Jurkat, Clone E6-1 (cell line): Measurements from ENCODE around the gene ABCA13. TPM values are rescaled to one million over a fixed set of nuclear protein-coding genes. Genes with fewer than 3 reads are reported as not detected.
A peak's percentile ranks its signal among the peaks of the same experiment; 100 is the strongest.
"Not testable (repeated sequence)": the region's sequence is repeated elsewhere in the genome, so short reads cannot be mapped to it uniquely, and the experiment has no call there.

Source experiments
- DNase-seq: peaks from one replicate; pipeline ENCODE4 v3.0.0-alpha.2; 2011; ENCODE audit warnings: low read depth, low spot score
- H3K4me3 ChIP-seq: 2 replicates; pipeline ENCODE4 v1.5.1; 2011; ENCODE audit warnings: mild to moderate bottlenecking, low read length, control low read depth, moderate library complexity
- polyA plus RNA-seq: library from polyadenylated mRNA; unstranded; fragments of >200 nt; gene quantifications from one replicate; pipeline ENCODE4 v1.2.1, GENCODE V29; 2012; ENCODE audit warnings: missing spikeins; ENCODE audit not compliant: insufficient read length, insufficient read depth

The ABCA13 gene, protein sequence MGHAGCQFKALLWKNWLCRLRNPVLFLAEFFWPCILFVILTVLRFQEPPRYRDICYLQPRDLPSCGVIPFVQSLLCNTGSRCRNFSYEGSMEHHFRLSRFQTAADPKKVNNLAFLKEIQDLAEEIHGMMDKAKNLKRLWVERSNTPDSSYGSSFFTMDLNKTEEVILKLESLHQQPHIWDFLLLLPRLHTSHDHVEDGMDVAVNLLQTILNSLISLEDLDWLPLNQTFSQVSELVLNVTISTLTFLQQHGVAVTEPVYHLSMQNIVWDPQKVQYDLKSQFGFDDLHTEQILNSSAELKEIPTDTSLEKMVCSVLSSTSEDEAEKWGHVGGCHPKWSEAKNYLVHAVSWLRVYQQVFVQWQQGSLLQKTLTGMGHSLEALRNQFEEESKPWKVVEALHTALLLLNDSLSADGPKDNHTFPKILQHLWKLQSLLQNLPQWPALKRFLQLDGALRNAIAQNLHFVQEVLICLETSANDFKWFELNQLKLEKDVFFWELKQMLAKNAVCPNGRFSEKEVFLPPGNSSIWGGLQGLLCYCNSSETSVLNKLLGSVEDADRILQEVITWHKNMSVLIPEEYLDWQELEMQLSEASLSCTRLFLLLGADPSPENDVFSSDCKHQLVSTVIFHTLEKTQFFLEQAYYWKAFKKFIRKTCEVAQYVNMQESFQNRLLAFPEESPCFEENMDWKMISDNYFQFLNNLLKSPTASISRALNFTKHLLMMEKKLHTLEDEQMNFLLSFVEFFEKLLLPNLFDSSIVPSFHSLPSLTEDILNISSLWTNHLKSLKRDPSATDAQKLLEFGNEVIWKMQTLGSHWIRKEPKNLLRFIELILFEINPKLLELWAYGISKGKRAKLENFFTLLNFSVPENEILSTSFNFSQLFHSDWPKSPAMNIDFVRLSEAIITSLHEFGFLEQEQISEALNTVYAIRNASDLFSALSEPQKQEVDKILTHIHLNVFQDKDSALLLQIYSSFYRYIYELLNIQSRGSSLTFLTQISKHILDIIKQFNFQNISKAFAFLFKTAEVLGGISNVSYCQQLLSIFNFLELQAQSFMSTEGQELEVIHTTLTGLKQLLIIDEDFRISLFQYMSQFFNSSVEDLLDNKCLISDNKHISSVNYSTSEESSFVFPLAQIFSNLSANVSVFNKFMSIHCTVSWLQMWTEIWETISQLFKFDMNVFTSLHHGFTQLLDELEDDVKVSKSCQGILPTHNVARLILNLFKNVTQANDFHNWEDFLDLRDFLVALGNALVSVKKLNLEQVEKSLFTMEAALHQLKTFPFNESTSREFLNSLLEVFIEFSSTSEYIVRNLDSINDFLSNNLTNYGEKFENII (N-terminal part only)
- polyA plus RNA-seq = not detected

DNA sequence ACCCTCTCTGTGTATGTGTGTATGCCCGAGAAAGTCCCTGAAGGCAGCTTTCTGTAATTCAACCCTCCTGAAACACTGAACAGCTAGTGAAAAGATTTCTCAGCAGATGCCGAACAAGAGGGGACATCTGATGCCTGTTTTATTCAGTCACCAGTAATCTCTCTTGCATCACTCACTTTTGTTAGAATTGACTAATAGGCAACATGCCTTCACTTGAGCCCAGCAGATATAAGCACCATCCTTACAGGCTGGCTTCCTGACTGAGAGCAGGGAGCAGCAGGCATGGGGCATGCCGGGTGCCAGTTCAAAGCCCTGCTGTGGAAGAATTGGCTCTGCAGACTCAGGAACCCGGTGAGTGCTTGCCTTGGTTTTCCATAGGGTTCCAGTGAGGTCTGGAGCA is at the start of gene ABCA13:
ABCA13 (plus strand) TSS at position 257 of the 400 bp plus-strand sequence; CDS start at position 283, 26 bp downstream.
- H3K4me3 ChIP-seq = no peak within 1 kb of the TSS
- no peak for DNase-seq

DNA sequence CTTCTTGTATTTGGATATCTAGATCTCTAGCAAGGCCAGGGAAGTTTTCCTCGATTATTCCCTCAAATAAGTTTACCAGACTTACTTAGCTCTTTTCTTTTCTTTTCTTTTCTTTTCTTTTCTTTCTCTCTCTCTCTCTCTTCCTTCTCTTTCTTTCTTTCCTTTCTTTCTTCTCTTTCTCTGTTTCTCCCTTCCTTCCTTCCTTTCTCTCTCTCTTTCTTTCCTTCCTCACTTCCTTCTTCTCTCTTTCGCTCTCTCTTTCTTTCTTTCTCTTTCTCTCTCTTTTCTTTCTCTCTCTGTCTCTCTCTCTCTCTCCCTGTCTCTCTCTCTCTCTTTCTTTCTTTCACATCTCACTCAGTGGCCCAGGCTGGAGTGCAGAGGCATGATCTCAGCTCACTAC is 45.2 kb upstream of the ABCA13 start:
- no peak overlapping the region for H3K4me3 ChIP-seq
- no peak for DNase-seq

DNA sequence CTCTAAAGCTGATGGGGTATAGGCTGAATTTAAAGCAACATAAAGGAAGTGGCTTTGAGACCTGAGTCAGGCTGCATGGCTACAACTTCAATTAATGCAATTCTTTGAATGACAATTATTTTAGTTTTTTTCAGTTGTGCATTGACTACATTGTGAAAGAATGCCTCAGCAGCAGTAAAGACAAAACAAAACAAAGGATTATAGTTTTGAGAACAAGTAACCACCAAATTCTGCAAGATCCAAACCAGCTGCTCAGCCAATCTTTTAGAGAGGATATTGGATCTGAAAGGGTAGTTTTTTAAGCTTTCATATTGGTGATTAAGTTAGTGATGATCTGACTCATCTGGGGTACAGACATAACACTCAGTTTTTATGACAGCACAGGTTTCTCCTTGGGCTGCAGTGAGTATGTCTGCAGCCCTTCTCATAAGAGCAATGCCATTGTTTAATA is 40.6 kb upstream of the ABCA13 start:
- no peak overlapping the region for H3K4me3 ChIP-seq
- no peak for DNase-seq

DNA sequence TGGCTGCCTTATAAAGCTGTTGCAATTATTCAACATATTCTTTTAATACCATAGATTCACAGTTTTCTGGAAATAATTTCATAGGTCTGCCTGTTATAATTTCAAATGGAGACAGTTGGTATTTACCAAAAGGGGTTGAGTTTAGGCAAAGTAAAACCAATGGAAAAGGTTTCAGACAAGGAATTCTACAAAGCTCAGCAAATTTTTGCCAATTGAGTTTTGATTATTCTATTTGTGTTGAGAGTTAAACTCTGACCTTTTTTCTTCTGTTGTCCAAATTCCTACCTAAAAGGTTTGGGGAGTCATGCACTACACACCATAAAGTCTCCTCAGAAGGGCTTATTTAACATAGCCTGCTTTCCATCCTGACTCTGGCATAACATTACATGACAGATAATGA is 38.5 kb upstream of the ABCA13 start:
- no peak for DNase-seq
- H3K4me3 ChIP-seq = no peak overlapping the region

DNA sequence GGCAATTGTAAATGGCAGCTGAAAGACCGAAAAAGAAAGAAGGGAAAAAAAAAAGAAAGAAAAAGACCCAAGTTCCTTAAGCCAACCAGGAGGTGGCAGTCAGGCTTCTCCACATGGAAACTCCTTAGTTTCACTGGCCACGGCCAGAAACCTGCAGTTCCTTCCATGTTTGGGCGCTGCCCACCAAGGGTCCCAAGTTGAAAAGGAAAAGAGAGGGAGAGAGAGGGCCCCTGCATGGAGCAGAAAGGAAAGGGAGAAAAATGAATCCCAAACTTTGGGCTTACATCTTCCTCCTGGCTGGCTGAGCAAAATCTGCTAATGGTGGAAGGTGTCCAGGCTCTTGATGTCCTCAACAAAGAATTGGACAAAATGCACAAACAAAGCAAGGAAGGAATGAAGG is 31.8 kb upstream of the ABCA13 start:
- H3K4me3 ChIP-seq = no peak overlapping the region
- DNase-seq = no peak

DNA sequence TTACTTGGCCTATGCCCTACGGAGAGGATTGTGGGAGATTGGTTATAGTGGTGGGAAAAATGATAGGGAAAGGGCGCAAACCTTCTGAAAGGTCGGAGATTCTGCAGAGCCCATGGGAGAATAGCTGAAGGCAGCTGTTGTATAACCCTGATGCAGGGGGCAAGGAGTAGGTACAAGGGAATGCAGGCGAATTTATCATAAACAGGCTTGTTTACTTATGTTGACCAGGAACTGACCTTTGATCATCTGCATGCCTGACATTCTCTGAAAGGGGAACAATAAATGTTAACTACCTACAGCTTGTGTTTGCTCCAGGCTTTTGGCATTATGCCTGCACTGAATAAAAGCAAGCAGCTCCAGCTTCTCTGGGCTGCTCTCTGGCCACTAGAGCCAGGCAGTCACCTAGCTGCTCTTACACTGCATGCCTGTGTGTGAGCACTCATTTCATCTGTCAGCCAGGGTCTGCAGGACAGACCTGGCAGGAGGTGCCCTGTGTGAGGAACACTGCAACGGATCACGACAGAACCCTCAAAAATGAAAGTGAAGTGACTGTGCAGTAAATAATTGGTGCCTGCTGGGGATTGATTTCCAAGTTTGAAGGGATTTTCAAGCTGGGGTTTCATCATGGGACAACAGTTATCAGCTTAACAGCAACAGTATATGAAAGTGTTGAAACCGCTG is 31.1 kb upstream of the ABCA13 start:
- DNase-seq = no peak
- no peak overlapping the region for H3K4me3 ChIP-seq

DNA sequence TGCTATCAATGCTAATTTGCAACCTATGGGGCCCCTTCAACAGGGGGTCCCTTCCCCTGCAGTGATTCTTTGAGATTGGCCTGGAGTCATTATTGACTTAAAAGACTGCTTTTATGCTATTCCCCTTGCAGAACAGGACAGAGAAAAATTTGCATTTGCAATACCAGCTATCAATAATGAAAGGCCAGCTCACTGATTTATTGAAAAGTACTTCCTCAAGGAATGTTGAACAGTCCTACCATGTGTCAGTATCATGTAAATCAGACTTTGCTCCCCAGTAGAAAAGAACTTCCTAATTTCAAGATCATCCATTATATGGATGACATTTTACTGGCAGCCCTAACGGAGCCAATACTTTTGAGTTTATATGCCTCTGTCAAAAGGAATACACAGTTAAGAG is 29.7 kb upstream of the ABCA13 start:
- no peak overlapping the region for H3K4me3 ChIP-seq
- DNase-seq = no peak

DNA sequence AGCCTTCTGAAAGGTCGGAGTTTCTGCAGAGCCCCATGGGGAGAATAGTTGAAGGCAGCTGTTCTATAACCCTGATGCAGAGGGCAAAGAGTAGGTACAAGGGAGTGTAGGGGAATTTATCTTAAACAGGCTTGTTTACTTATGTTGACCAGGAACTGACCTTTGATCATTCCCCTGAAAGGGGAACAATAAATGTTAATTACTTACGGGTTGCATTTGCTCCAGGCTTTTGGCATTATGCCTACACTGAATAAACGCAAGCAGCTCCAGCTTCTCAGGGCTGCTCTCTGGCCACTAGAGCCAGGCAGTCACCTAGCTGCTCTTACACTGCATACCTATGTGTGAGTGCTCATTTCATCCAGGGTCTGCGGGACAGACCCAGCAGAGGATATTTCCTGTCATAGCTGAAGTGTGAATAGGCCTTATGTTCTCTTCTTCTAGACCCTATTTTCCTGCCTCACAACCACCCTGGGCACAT is 26.9 kb upstream of the ABCA13 start:
- H3K4me3 ChIP-seq = no peak overlapping the region
- no peak for DNase-seq

DNA sequence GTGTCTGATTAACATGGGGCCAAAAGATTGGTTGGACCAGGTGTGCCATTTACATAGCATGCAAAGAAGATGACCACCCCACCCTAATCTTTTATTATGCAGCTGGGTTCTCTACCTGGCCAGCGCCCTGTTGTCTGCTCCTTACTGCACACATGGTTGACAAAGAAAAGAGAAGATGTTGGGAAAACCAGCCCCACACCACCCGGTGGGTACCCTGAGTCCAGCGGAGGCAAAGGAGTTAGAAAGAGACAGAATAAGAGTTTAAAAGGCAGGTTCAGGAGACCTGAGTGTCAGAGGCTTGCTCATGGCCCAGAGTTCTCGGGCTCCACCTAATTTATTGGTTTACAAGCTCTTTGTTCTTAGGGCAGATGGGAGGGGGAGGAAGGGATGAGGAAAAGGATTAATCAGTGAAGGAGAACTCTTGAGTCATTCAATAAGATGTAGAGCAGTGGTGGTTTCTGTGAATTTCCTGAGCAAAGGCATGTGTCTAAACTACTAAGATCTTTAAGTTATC is 24.1 kb upstream of the ABCA13 start:
- no peak overlapping the region for H3K4me3 ChIP-seq
- no peak for DNase-seq

DNA sequence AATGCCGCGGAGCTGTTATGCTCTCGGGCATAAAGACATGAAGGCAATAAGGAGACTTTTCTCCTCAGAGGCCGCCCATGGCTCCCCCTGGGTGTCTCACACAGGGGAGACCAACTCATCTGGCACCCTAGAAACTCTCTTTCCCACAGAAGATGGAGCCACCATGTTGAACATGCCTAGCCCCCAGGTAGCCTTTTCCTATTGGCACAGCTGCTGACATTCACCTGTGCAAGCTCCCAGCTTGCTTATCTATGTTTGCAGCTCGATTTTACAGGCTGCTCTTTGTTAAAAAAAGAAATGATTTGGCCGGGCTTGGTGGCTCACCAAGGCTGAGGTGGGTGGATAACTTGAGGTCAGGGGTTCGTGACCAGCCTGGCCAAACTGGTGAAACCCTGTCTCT is 23.6 kb upstream of the ABCA13 start:
- H3K4me3 ChIP-seq = not testable (repeated sequence)

DNA sequence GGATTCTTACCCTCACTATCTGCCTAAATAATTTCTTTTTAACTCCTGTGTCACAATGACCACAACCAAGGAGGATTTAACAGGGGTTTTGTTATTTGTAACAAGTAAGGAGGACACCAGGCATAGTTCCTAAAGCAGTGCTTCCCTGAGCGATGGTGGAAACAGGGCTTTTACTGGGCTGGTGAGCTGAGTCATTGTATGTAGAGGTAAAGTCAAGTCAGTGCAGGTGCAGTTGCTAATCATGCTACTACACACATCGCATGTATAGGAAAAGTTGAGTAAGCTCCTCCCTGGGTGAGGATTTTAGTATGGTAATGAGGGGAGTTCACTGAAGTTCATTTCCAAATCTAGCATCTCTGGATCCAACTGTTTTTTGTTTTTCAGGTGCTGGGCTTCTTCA is 22.9 kb upstream of the ABCA13 start:
- DNase-seq = no peak
- H3K4me3 ChIP-seq = no peak overlapping the region

More for the DNA sequence above, 23.6 kb upstream of the ABCA13 start:
- DNase-seq = not testable (repeated sequence)

DNA sequence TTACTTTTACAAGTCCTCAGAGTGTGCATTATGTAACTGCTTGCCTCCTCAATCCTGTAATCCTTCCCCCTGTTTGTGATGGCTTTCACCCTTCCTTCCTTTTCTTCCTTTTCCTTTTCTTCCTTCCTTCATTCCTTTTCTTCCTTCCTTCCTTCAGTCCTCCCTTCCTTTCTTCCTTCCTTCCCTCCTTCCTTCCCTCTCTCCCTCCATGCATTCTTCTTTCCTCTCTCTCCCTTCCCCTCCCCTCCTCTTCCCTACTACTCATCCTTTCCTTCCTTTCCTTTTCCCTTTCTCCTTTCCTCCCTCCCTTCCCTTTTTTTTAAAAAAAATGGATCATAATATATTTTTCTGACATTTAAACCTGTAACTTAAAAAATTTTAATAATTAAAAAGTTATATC is 22.2 kb upstream of the ABCA13 start:
- DNase-seq = no peak
- no peak overlapping the region for H3K4me3 ChIP-seq

DNA sequence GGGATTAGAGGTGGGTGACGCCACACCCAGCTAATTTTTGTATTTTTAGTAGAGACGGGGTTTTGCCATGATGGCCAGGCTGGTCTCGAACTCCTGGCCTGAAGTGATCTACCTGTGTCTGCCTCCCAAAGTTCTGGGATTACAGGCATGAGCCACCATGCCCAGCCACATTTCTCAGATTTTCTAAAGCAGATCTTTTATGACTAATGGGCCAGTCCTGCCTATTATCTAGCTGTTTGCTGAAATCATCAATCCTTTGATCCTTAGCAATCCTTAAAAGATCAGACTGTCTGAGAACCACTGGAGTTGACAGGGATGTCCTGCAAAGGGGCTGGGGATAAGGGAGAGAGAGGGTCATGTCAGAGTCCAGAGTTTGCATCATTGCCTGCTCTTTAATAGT is 21.2 kb upstream of the ABCA13 start:
- no peak overlapping the region for H3K4me3 ChIP-seq

DNA sequence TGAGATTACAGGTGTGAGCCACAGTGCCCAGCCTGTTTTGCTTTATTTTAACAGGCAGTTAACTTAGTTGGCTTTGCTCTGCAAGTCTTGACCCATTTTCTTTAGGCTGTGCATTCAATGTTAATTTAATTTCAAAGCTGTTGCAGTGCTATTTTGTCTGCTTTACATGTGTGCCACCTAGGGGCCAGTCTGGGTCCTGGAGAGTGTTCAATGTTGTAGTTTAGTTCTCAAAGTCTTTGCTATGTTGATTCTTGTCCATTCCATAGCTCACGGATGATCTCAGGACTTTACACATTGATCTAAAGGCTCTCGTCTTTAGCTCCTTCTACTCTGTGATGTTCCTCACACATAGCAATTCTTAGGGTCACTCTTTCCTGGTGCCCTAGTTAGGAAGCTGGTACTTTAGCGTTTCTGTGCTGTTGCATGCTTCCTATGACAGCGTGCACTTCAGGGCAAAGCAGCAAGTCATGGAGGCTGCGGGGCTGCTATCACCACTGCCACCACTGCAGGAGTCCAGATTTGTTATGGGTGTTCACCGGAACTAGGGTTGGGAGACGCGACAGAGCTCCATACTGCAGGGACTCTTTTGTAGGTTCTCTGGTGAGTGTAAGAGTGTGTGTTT is 16.4 kb upstream of the ABCA13 start:
- no peak overlapping the region for H3K4me3 ChIP-seq
- peak; percentile 19 for DNase-seq

More for the DNA sequence above, 21.2 kb upstream of the ABCA13 start:
- no peak for DNase-seq

DNA sequence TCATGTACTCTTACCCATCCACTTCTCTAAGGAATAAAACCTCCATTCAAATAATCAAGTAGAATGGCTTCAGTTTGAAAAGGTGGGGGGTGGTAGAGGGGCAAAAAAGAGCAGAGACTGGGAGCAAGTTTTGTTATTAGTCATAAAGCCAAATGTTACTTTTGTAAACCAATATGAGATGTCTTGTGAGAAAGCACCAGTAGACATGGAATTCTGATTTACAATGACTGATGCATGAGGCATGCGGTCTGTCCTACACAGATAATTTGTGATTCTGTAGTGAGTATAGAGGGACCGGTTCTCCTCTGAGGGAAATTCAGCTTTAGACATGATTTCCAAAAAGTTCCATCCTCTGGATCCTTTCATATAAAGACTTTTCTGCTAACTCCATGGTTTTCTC is 12.9 kb upstream of the ABCA13 start:
- no peak overlapping the region for H3K4me3 ChIP-seq
- DNase-seq = no peak

DNA sequence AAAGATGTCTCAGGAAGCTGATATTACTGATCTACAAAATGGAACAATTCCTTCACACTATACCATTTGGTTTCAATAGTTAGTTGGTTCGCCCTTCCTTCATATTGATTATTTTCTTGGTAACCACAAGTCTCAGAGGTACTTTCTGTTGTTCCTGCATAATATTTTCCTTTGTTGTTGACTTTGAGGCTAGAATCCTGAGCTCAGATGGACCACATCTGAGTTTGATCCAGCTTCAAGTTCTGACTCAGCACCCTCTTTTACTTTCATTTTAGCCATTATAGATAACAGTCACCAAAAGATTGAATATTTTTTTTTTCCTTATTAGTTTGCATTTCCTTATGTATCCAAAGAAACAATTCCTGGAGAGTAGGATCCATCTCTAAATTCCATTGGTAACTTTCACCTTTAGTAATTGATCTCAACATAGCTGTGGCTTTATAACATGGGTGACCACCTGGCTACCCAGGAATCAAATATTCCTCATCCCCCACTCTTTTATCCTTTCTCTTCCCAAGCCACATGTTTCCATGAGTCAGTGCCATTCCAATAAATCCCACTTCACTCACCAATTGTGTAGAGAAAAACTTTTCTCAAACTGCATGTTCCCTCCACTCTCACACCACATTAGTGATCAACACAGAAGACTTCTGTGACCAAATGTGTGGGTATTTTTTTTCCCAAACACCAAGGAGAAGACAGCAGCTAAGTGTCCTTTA is 9.7 kb upstream of the ABCA13 start:
- no peak overlapping the region for H3K4me3 ChIP-seq
- no peak for DNase-seq

DNA sequence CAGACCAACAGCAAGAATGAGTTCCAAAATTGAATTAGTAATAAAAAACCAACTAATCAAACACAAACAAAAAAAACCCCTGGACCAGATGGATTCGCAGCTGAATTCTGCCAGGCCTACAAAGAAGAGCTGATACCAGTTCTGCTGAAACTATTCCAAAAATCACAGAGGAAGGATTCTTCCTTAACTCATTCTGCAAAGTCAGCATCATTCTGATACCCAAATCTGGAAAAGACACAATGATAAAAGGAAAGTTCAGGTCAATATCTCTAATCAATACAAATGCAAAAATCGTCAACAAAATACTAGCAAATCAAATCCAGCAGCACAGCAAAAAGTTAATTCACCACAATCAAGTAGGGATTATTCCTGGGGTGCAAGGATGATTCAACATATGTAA is 6.1 kb upstream of the ABCA13 start:
- no peak for DNase-seq
- H3K4me3 ChIP-seq = no peak overlapping the region
